Fibroblast of the aortic adventitia (primary cell): ENCODE results near the gene RLBP1. TPM values are rescaled to one million over a fixed set of nuclear protein-coding genes. Genes with fewer than 3 reads are reported as not detected.

Experiments
- DNase-seq: peaks from one replicate; pipeline ENCODE4 v3.0.0-alpha.2; 2010; ENCODE audit warnings: low read depth
- H3K4me3 ChIP-seq: 2 replicates; pipeline ENCODE4 v1.5.1; 2011; ENCODE audit warnings: low read depth, mild to moderate bottlenecking, control low read depth, low read length, moderate library complexity
- CTCF ChIP-seq: IDR thresholded peaks from 2 replicates; pipeline ENCODE4 v1.5.1; 2011; ENCODE audit warnings: mild to moderate bottlenecking, low read length, control low read depth, inconsistent platforms; ENCODE audit not compliant: insufficient read depth
- total RNA-seq: library from RNA; depleted of rRNA; stranded (reverse); fragments of >200 nt; gene quantifications from 2 replicates; pipeline ENCODE4 v1.2.3, GENCODE V29; 2012; ENCODE audit warnings: low replicate concordance

The RLBP1 gene
- total RNA-seq, 1 donor = not detected

GRCh38 chr15:89231832-89232231 is 10.5 kb upstream of the RLBP1 start:
- H3K4me3 ChIP-seq = no peak overlapping the region
- no peak for TF ChIP-seq CTCF
- DNase-seq = no peak

GRCh38 chr15:89230277-89230676 is 8.9 kb upstream of the RLBP1 start:
- TF ChIP-seq CTCF = peak; percentile 40
- no peak overlapping the region for H3K4me3 ChIP-seq
- no peak for DNase-seq

- no peak for TF ChIP-seq CTCF
- no peak overlapping the region for H3K4me3 ChIP-seq
- no peak for DNase-seq
Measured at GRCh38 chr15:89227425-89227824, 6.0 kb upstream of the RLBP1 start.

- no peak overlapping the region for H3K4me3 ChIP-seq
- no peak for TF ChIP-seq CTCF
- no peak for DNase-seq
Measured at GRCh38 chr15:89226359-89227221, 5.2 kb upstream of the RLBP1 start.

GRCh38 chr15:89225588-89225987 is 4.2 kb upstream of the RLBP1 start:
- no peak for TF ChIP-seq CTCF
- no peak overlapping the region for H3K4me3 ChIP-seq
- DNase-seq = no peak

- no peak overlapping the region for H3K4me3 ChIP-seq
- TF ChIP-seq CTCF = no peak
- DNase-seq = no peak
Measured at GRCh38 chr15:89218531-89218930, 2.8 kb downstream of the RLBP1 start.
